Measurements from ENCODE around the gene ARMC5. TPM values are rescaled to one million over a fixed set of nuclear protein-coding genes. Genes with fewer than 3 reads are reported as not detected.
"Not testable (repeated sequence)": the region's sequence is repeated elsewhere in the genome, so short reads cannot be mapped to it uniquely, and the experiment has no call there.

Gene ARMC5
- total RNA-seq, 4 donors from 2014 or later: 13.9 to 24.3 (median 19.4) TPM

- no peak for TF ChIP-seq CTCF (IDR thresholded peaks at IDR 0.05 in 4 of 5, conservative IDR thresholded peaks at IDR 0.05 in 1 of 5)
- TF ChIP-seq POLR2A (IDR thresholded peaks at IDR 0.05): no peak
- intact Hi-C loops (cut with DNase I; ENCODE audit: low total_unique reads): no loop called here
- H3K4me1 ChIP-seq: no peaks in the 10 kb centered on the region
- H3K9me3 ChIP-seq: no peaks in the 10 kb centered on the region
- no peak overlapping the region for H3K4me3 ChIP-seq
- ATAC-seq (no peak), DNase-seq (no peak)
- H3K36me3 ChIP-seq: no peaks in the 10 kb centered on the region
- peaks cover 6 to 21% (median 6%) of the 10 kb centered on the region in 3 donors for H3K27me3 ChIP-seq
- no peak overlapping the region for H3K27ac ChIP-seq
- in situ Hi-C loops (cut with MboI; ENCODE audit: low sequenced_read_pairs in 4 of 4): no loop called here
Observed at GRCh38 chr16:31479751-31480150, 20.4 kb downstream of the ARMC5 start.

- ATAC-seq (no peak), DNase-seq (no peak)
- H3K4me3 ChIP-seq: no peak overlapping the region
- H3K4me1 ChIP-seq: no peaks in the 10 kb centered on the region
- no peaks in the 10 kb centered on the region for H3K36me3 ChIP-seq
- peaks cover 18 to 31% (median 19%) of the 10 kb centered on the region in 3 donors for H3K27me3 ChIP-seq
- intact Hi-C loops (cut with DNase I; ENCODE audit: low total_unique reads) (no loop called here), in situ Hi-C loops (cut with MboI; ENCODE audit: low sequenced_read_pairs in 4 of 4) (no loop called here)
- H3K9me3 ChIP-seq: no peaks in the 10 kb centered on the region
- no peak overlapping the region for H3K27ac ChIP-seq
- TF ChIP-seq CTCF (IDR thresholded peaks at IDR 0.05 in 4 of 5, conservative IDR thresholded peaks at IDR 0.05 in 1 of 5) (no peak), POLR2A (IDR thresholded peaks at IDR 0.05) (no peak)
Observed at GRCh38 chr16:31480851-31481536, 21.7 kb downstream of the ARMC5 start.

- TF ChIP-seq CTCF (IDR thresholded peaks at IDR 0.05 in 4 of 5, conservative IDR thresholded peaks at IDR 0.05 in 1 of 5): no peak
- no peak for TF ChIP-seq POLR2A (IDR thresholded peaks at IDR 0.05)
- in situ Hi-C loops (cut with MboI; ENCODE audit: low sequenced_read_pairs in 4 of 4) (no loop called here), intact Hi-C loops (cut with DNase I; ENCODE audit: low total_unique reads) (no loop called here)
- Histone ChIP-seq H3K4me1 (peaks cover 6 to 12% of the 10 kb centered on the region in 2 donors), H3K9me3 (no peaks in the 10 kb centered on the region), H3K36me3 (no peaks in the 10 kb centered on the region), H3K27me3 (peaks cover 36 to 39% (median 36%) of the 10 kb centered on the region in 3 donors), H3K27ac (no peak within 1 kb of the TSS), H3K4me3 (no peak within 1 kb of the TSS)
- DNase-seq: no peak
- no peak for ATAC-seq
Observed at GRCh38 chr16:31483081-31483480, 23.8 kb downstream of the ARMC5 start, which contains the start of gene SLC5A2. SLC5A2 (plus strand) TSS chr16:31483123; CDS start chr16:31483137, 14 bp downstream.

GRCh38 chr16:31484048-31484447, 24.7 kb downstream of the ARMC5 start:
- DNase-seq; H3K4me3 ChIP-seq; H3K9me3 ChIP-seq; in situ Hi-C loops (cut with MboI; ENCODE audit: low sequenced_read_pairs in 4 of 4); intact Hi-C loops (cut with DNase I; ENCODE audit: low total_unique reads); H3K27ac ChIP-seq; H3K36me3 ChIP-seq; ATAC-seq: not testable (repeated sequence)
- peaks cover 38 to 40% (median 39%) of the 10 kb centered on the region in 3 donors for H3K27me3 ChIP-seq
- H3K4me1 ChIP-seq: peaks cover 8 to 19% of the 10 kb centered on the region in 2 donors

- H3K4me1 ChIP-seq: peaks cover 8 to 19% of the 10 kb centered on the region in 2 donors
- intact Hi-C loops (cut with DNase I; ENCODE audit: low total_unique reads): no loop called here
Observed at GRCh38 chr16:31484491-31485171, 25.3 kb downstream of the ARMC5 start.

More at GRCh38 chr16:31484491-31485171, 25.3 kb downstream of the ARMC5 start:
- no peaks in the 10 kb centered on the region for H3K9me3 ChIP-seq
- peaks cover 38 to 40% (median 39%) of the 10 kb centered on the region in 3 donors for H3K27me3 ChIP-seq
- H3K36me3 ChIP-seq: no peaks in the 10 kb centered on the region
- no peak overlapping the region for H3K4me3 ChIP-seq
- no peak for ATAC-seq
- in situ Hi-C loops (cut with MboI; ENCODE audit: low sequenced_read_pairs in 4 of 4): no loop called here
- no peak overlapping the region for H3K27ac ChIP-seq
- DNase-seq: no peak
- TF ChIP-seq POLR2A (IDR thresholded peaks at IDR 0.05) (no peak), CTCF (IDR thresholded peaks at IDR 0.05 in 4 of 5, conservative IDR thresholded peaks at IDR 0.05 in 1 of 5) (no peak)

Data from gastrocnemius medialis (tissue), 4 donors.